ENCODE measurements around the gene C2CD4B.

Gene C2CD4B

GRCh38 chr15:62147551-62147950 is 17.5 kb downstream of the C2CD4B start:
- no peak for DNase-seq

GRCh38 chr15:62147149-62147548 is 17.9 kb downstream of the C2CD4B start:
- no peak for DNase-seq

- DNase-seq: no peak
Measured at GRCh38 chr15:62145015-62145735, 19.9 kb downstream of the C2CD4B start.

- DNase-seq: no peak
Measured at GRCh38 chr15:62142736-62143135, 22.3 kb downstream of the C2CD4B start.

- no peak for DNase-seq
Measured at GRCh38 chr15:62141643-62142588, 23.2 kb downstream of the C2CD4B start.

GRCh38 chr15:62141200-62141599 is 23.9 kb downstream of the C2CD4B start:
- no peak for DNase-seq

GRCh38 chr15:62138124-62138523 is 27.0 kb downstream of the C2CD4B start:
- DNase-seq: no peak

- no peak for DNase-seq
Measured at GRCh38 chr15:62136911-62137865, 27.9 kb downstream of the C2CD4B start.

GRCh38 chr15:62135532-62136134 is 29.5 kb downstream of the C2CD4B start:
- DNase-seq: no peak

- no peak for DNase-seq
Measured at GRCh38 chr15:62133141-62133540, 31.9 kb downstream of the C2CD4B start.

- DNase-seq: no peak
Measured at GRCh38 chr15:62128916-62129315, 36.2 kb downstream of the C2CD4B start.

- DNase-seq: no peak
Measured at GRCh38 chr15:62126364-62126763, 38.7 kb downstream of the C2CD4B start.

GRCh38 chr15:62125773-62126172 is 39.3 kb downstream of the C2CD4B start:
- DNase-seq: peak; percentile 67

- DNase-seq: no peak
Measured at GRCh38 chr15:62124973-62125303, 40.1 kb downstream of the C2CD4B start.

- DNase-seq: no peak
Measured at GRCh38 chr15:62124176-62124972, 40.7 kb downstream of the C2CD4B start.

GRCh38 chr15:62122249-62122648 is 42.8 kb downstream of the C2CD4B start:
- no peak for DNase-seq

GRCh38 chr15:62121273-62122015 is 43.6 kb downstream of the C2CD4B start:
- no peak for DNase-seq

GRCh38 chr15:62120776-62121175 is 44.3 kb downstream of the C2CD4B start:
- DNase-seq: no peak

GRCh38 chr15:62119874-62120273 is 45.2 kb downstream of the C2CD4B start:
- DNase-seq: no peak

- DNase-seq: no peak
Measured at GRCh38 chr15:62119227-62119864, 45.7 kb downstream of the C2CD4B start.
